Ishikawa (cell line): ENCODE results near the gene HDGF.

Source experiments
- EP300 ChIP-seq: IDR thresholded peaks from 2 replicates; pipeline ENCODE4 v1.6.1; 2012; ENCODE audit warnings: borderline replicate concordance
- MAX ChIP-seq: IDR thresholded peaks from 2 replicates; pipeline ENCODE4 v1.6.1; 2012
- RAD21 ChIP-seq: IDR thresholded peaks from 2 replicates; pipeline ENCODE4 v1.6.1; 2012; ENCODE audit warnings: low read depth
- TAF1 ChIP-seq: IDR thresholded peaks from 2 replicates; pipeline ENCODE4 v1.6.1; 2012; ENCODE audit warnings: low read depth, mild to moderate bottlenecking
- USF1 ChIP-seq: IDR thresholded peaks from 2 replicates; pipeline ENCODE4 v1.6.1; 2012
- YY1 ChIP-seq: IDR thresholded peaks from 2 replicates; pipeline ENCODE4 v1.6.1; 2012; ENCODE audit warnings: low read depth

- TF ChIP-seq TAF1 (no peak), EP300 (no peak), MAX (no peak), RAD21 (no peak), YY1 (no peak), USF1 (no peak)
Measured at GRCh38 chr1:156795374-156795733, 43.9 kb upstream of the HDGF start.
